Inflammatory macrophage (primary cell): ENCODE data around the gene PRKCE.
A peak's percentile ranks its signal among the peaks of the same experiment; 100 is the strongest.

Source experiments
- DNase-seq, 2 donors: peaks; one replicate each; pipeline ENCODE4 v3.0.0-alpha.2; 2020 to 2022
- total RNA-seq, 18 experiments: gene quantifications; one replicate each; lab custom pipeline; 2026; ENCODE audit warnings: mixed read lengths in 6 of 18, inconsistent platforms in 2 of 18; lab: John Stamatoyannopoulos, UW

Gene PRKCE
- 10.3 to 31.0 (median 12.8) reads per million in 18 experiments for total RNA-seq

DNA sequence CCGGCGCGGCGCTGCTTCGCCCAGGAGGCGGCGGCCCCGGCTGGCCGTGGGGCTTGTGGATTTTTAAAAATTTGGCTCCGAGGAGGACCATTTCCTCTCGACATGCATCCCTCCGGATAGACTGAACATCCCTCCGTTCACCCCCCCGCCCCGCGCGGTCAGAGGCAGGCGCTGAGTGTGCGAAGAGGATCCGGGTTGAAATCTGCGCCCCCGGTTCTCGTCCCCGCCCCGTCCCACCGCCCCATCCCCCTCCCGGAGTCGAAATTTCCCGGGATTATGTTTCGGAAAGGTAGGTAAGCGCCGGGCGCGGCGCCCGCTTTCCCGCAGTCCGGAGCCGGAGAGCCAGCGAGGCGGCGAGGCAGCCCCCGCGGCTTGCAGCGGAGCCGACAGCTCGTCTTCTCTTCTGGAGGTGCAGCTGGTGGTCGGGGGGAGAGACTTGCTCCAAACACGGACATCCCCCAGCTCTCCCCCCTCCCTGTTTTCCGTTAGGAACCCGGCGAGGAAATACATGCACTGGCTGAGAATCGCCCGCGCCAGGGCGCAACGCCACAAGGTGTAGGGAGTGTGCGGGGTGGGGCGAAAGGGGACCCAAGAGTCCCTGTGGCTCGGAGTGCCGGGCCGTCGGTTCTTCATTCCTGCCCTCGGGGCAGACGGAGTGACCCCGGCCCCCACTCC lies at the start of gene PRKCE:
TSS of gene PRKCE (plus strand) at position 261 of the 675 bp plus-strand sequence.
- no peak for DNase-seq

DNA sequence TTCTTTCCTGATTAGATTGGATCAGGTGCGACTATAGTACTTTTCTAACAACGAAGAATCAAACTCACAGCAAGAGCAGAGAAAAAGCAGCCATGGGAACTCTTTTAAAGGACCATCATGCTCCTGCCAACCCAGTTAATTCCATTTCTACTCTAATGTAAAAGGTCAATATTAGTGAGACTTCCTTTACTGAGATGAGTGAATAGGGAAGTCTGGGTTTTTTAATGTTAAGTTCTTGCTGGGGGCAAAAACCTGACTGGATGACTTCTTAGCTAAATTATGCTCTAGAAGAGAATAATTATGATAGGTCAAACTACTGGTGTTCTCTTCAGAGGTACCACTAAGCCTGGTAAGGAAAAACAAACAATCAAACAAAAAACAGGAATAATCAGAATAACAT lies 48.9 kb upstream of the PRKCE start:
- no peak for DNase-seq

DNA sequence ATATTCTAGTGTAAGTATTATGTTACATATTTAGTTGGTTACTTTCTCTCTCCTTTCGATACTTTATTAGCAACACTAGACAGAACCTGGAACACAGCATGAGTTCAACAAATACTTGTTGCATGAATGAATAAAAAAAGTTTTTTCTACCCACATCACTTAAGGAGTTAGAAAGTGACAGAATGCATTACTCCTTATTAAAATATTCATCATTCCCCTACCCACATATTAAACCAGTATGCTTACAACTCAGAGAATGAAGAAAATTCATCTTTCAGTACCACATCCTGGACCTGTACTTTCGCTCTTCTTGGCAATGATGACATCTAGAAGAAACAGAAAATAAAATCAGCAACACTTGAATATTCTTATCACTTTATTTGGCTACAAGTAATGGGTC lies 46.4 kb upstream of the PRKCE start:
- DNase-seq: no peak

DNA sequence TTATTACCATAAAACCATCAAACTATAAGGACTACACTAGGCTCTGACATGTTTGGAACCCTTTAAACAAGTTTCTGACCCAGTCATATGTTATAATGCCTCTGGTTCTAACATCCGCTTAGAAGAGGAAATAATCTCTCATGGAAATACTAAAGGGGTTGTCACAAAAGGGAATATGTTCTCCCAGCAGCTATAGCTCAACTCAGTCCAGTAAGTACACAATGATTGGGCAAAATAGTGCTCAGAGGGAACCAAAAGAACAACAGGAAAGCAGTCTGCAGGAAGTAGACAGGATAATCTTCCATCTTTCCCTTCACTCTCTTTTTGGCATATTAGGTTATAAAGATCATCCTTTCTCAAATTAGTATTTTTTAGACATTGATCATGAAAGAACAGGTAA lies 44.7 kb upstream of the PRKCE start:
- peak; percentile 59 to 74 for DNase-seq

DNA sequence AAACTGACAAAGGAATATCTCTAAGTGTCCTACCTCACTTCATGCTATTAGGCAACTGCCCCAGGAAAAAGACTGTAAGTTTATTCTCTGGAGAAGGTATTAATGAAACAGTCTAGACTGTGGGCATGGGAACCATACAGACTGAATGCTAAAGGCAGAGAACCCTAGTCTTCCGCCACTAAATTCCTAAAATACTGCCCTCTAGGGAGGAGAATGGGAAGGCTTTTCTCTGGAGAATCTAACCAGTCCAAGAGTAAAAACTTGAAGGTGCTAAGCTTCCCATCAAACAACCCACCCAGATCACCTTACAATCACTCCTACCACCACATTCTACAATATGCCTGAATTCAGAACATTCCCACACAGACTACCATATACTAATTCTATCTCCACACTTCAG lies 43.8 kb upstream of the PRKCE start:
- DNase-seq: no peak

DNA sequence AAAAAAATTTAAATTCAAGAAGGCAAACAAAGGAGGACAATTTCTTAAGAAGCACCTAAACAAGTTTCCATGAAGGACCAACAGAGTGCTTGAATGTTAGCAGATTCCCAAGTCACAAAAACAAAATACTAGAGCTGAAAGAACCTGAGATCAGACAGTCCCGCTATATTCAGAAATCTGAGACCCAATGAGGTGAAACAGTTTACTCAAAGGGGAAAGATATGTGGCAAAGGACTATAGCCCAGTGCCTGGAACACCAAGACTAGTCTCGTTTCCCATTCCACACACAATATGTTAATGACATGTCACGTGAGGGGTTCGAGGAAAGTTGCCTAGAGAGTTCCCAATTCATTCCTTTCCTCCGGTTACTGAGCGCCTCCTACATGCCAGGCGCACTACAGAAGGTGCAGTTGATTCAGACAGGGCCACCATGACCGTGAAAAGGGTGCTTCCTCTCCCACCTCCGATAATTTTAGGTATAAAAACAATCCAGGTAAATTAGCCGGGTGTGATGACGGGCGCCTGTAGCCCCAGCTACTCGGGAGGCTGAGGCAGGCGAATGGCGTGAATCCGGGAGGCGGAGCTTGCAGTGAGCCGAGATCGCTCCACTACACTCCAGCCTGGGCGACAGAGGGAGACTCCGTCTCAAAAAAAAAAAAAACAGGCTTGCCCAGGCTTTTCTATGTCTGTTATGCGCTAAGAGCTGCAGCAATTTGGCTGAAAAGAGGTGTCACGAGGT lies 41.0 kb upstream of the PRKCE start:
- DNase-seq: peak; percentile 66 to 67

DNA sequence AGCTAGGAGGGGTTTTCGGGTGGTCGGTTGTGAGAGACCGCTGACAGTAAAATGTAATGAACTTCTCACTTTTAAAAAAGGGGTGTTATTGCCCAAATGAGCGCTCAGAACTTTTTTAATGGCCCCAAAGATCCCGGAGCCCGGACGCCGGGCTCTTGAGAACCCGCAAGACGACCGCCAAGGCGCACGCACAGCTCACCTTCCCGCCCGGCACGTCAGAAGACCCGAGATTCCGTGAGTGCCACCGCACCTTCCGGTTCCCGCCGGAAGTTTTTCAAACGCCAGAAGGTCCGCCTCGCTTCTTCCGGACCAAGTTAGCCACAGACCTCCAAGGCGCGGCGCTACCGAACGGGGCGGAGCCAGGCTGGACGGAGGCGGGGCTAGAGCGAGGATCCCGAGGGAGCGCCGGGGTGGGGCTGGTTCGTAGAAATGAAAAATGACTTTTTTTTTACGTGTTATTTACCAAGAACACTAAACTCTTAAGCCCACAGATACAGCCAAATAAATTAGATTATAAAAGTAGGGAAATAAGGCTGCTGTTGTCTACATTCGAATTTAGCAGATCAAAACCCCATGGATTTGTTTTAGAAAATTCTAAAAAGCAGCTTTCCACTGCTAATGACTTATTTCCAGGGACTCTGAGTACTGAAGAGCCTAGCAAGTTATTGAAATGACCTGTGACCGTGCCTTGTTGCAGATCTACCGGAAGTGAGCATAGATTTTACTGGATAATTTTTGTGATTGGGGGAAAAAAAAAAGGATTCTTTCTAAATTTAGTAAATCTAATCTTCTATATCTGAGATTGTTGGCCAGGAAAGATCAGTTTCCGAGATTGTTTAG lies 40.2 kb upstream of the PRKCE start, which contains the start of gene SRBD1:
TSS of gene SRBD1 (minus strand) at position 248 of the 840 bp plus-strand sequence. CDS start 5,826 bp downstream, outside the sequence.
- peak; percentile 97 for DNase-seq

DNA sequence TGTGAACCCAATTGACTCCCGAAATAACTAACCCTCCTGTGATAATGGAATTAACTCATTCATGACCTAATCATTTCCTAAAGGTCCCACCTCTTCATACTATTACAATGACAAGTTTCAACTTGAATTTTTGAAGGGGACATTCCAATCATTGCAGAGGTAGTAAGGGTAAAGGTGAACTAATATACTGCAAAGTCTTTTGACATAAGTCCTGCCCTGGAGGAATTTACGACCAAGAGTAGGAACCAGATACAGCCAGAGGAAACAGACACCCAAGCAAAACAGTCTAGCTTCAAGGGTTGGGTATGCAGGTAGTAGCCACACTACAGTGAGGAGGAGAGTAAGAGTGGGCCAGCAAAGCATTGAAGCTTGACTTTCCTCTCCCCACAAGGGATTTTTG lies 39.2 kb upstream of the PRKCE start:
- no peak for DNase-seq

DNA sequence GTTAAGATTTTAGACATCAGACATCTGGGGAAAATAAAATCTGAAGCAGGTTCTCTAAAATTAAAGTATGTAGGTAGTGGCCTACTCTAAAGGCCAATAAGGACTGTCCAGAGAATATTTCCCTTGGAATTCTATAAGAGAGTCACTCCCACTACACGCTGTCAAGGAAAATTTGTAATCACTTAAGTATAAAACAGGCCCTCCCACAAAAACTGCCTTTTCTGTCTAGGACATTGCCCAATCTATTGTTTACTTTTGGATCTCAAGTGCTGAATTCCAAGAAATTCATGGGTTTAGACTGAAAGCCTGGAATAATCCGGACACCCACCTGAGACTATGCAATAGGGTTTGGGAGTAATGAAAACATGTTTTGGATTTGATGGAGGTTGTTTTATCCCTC lies 38.7 kb upstream of the PRKCE start:
- no peak for DNase-seq

DNA sequence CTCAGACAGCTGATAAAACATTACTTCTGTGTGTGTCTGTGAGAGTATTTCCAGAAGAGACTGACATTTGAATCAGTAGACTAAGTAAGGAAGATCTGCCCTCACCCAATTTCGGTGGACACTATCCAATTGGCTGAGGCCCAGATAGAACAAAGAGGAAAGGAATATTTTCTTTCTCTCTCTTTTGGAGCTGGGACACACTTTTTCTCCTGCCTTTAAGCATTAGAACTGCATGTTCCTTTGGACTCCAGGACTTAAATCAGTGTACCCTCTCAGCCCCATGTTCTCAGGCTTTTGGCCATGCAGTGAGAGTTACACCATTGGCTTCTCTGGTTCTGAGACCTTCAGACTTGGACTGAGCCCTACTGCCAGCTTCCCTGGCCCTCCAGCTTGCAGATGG lies 37.1 kb upstream of the PRKCE start:
- no peak for DNase-seq

DNA sequence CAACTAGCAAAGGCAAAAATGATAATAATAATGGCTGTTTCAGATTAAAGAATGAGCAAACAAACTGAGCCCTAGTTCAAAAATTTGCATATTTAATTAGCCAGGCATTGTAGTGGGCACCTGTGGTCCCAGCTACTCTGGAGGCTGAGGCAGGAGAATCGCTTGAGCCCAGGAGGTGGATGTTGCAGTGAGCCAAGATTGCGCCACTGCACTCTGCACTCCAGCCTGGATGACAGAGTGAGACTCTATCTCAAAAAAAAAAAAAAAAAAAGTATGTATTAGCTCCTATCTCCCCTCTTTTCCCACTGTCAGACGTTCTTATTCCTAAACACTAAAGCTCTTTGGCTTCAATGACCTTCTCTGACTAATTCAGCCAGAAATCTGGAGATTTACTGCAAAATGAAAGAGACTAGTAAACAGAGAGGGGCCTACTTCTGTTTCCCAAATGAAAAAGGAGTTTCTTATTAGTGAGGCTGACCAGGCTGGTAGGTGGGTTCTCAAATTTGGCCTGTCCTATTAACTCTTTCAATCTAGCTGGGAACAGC lies 36.5 kb upstream of the PRKCE start:
- DNase-seq: no peak

DNA sequence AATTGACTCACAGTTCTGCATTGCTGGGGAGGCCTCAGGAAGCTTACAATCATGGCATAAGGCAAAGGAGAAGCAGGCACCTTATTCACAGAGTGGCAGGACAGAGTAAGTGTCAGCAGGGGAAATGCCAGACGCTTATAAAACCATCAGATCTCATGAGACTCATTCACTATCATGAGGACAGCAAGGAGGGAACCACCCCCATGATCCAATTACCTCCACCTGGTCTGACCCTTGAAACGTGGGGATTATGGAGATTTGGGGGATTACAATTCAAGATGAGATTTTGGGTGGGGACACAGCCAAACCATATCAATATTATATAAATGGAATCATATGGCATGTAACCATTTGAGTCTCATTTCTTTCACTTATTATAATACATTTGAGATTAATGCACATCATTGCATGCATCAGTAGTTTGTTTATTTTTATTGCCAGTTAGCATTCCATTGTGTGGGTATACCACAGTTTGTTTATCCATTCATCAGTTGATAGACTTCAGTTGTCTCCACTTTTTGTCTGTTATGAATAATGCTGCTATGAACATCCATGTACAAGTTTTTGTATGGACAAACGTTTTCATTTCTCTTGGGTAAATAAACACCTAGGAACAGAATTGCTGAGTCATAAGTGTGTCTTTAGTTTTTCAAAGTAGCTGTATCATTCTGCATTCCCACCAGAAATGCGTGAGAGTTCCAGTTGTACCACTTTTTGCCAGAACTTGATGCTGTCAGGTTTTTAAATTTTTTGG lies 34.6 kb upstream of the PRKCE start:
- no peak for DNase-seq

DNA sequence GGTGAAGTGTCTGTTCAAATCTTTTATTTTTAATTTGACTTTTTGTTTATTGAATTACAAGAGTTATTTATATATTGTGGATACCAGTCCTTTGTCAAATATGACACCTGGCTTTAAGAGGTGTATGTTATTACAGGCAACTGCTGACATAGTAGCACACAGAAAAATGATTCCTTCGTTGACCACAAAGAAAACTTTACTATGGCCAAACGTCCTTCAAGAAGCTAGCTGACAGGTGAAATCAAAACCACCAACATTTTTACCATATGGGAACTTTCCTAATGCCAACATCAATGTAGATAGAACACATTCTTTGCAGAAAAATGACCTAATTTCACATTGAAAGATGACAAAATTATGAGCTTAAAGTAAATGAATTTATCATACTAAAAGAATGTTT lies 34.0 kb upstream of the PRKCE start:
- DNase-seq: no peak

DNA sequence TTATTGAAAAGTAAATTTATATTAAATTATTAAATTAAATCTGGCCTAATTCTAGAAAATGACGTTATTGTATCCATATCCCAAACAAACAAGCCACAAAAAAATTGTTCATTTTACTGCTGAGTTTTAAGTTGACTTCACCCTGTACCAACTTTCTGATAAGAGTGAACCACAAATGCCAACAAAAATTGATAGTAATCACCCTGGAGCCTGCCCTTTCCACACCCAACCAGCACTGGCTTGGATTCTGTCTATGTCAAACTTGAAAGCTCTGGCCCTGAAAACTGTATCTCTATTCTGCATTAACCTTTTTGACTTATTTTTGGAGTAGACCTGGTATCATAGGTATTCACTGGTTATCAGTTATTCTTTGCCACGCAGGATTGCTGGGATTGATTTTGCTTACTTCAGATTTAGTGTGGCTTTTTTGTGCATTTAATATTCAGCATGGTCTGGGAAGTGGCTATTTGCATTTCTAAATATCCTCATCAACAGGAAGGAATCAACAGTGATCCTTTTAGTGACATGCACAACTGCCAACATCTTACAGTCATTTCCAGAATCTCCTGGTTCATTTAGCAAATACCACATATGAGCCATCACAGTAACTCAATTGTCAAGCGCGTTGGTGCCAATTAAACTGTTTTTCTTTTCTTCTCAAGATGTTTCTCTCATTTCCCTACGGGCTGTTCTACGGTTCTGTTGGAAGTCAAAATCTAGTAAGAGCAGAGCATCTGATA lies 29.0 kb upstream of the PRKCE start:
- no peak for DNase-seq

DNA sequence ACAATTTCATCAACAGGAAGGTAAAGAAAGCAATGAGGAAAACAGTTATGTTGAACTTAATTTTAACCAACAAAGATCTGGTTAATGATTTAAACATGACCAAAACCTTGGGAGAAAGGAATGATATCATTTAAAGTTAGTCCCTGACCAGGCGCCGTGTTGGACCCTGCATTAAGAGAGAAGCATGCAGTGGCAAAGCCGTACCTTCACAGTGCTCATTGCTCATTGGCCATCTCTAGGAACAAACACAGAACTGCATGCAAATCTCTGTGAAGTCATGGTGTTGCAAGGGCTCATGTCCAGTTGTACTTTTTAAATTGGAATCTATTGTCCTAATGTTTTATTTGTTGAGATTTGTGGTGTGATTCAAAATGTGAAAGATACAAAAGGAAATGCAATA lies 28.4 kb upstream of the PRKCE start:
- no peak for DNase-seq

DNA sequence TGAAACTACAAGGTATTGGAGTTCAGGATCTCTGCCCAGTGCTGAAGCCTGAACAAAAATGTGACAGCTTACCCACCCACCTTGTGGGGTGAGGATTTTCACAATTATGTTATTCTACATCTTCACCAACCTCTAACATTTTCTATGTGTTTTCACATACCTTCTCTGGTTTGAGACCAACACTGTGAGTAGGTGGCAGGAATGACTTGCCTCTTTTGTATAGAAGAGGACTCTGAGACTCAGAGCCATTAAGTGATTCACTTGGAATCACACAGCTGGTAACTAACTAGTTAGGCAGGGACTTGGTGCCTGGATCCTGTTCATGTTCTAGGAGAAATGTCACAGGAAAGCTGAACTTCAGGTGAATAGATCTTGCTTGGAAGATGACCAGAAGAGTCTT lies 25.7 kb upstream of the PRKCE start:
- no peak for DNase-seq

DNA sequence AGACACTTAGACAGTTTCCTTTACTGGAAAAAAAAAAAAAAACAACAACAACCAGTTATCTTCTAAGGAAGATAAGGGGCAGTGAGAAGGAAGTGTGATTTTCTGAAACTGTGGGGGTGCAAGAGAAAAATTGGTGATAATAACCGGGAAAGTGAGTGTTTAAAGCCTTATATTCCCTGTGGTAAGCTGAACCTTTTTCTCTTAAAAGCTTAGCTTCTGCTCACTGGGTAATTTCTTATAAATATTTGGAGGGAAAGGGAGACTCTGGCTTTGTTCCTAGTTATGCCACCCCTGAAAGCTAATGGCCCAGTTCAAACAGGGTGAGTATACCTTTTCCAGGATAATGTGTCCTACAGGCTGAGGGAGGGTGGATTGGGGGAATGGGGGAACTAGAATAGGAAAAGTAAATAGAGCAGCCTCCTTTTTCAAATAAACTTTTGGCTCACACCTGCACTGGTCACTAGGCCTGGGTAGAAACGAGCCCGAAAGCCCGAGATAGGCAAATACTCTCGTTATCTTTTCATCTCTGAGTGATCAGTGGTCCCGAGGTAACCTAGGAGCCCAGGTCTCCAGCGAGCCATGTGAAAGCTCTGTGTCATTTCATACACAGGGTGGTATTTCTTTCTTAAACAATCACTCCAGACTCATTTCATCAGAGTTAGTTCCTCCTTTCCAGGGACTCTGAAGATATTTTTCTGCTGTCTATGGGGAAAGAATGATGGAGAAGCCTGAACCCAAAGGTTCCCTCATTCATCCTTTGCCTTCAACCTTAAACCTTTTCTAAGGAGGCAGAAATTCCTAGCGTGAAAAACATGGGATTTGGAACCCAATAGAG lies 24.9 kb upstream of the PRKCE start:
- DNase-seq: peak; percentile 36 to 62

DNA sequence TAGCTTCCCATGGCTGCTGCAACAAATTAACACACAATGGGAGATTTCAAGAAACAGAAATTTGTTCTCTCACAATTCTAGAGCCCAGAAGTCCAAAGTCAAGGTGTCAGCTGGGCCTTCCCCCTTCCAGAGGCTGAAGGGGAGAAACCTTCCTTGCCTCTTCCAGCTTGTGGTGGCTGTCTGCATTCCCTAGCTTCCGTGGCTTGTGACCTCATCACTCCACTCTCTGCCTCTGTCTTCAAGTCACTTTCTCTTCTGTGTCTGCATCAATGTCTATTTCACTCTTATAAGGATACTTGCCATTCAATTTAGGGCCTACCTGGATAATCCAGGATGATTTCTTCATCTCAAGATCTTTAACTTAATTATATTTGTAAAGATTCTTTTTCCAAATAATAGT lies 23.6 kb upstream of the PRKCE start:
- DNase-seq: no peak

DNA sequence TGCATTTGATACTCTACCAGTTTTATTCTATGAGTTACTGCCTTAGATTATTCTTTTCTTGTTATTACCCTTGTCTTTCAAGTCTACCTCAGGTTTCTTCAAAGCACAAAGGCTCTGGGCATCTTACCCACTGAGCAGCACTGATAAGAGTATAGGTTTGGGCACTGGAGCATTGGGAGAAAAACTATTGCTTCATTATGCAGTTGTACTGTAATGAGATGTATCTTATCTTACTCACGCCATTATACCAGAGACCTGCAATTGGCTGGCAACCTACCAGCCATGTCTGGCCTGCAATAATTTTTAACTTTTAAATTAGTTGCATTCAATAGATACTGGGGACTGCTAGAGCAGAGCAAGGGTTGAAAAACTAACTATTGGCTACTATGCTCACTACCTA lies 21.5 kb upstream of the PRKCE start:
- no peak for DNase-seq

DNA sequence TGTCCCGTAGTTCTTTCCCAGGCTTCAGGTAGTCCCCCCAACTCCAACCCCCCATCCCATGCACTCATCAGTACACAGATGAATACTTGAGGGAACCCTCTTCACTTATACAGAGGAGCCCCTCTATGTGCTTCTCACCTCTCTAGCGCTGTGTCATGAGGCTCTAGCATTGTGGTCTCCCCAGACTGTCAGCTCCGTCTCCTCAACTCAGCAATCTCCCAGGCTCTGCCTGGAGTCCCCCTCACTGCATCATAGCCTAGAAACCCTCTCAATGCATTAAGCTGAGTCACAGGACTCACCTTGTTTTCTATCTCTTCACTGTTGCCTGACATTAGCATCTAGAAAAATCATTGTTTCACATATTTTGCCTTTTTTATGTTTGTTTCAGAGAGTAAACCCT lies 20.2 kb upstream of the PRKCE start:
- DNase-seq: no peak

DNA sequence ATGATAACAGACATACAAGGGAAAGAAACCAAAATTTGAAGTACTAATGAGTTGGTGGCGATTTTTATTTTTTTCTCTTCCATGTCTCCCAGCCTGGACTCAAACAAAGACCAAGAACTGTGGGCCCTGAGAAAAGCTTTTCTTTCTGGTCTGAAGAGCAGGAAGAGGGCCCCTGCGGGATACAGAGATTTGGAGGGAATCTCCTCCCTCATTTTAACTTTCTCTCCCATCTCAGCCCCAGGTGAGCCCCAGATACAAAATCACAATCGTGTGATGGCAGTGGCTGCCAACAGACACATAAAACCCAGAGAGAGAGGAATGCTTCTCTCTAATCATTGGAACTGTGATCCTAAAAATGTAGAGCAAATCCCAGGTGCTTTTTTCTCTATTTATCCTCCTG lies 19.5 kb upstream of the PRKCE start:
- no peak for DNase-seq
